Uterus (tissue), 2 donors: ENCODE data around the gene MALAT1.

Source experiments
- POLR2A ChIP-seq, 2 donors: fragments of 450-650 bp; IDR thresholded peaks; one replicate each; pipeline ENCODE4 v1.6.1; 2016; ENCODE audit warnings: antibody characterized with exemption in 2 of 2, mild to moderate bottlenecking in 1 of 2, moderate library complexity in 1 of 2
- TF ChIP-seq, protein P1 (sequence below), 4 experiments: fragments of 200-600 bp in 2 of 4; fragments of 450-650 bp in 2 of 4; sonication (generic) in 2 of 4; IDR thresholded peaks; one replicate each; pipeline ENCODE4 v1.5.1; 2016 to 2019; ENCODE audit warnings: antibody characterized with exemption in 4 of 4, mild to moderate bottlenecking in 2 of 4, moderate library complexity in 1 of 4

DNA sequence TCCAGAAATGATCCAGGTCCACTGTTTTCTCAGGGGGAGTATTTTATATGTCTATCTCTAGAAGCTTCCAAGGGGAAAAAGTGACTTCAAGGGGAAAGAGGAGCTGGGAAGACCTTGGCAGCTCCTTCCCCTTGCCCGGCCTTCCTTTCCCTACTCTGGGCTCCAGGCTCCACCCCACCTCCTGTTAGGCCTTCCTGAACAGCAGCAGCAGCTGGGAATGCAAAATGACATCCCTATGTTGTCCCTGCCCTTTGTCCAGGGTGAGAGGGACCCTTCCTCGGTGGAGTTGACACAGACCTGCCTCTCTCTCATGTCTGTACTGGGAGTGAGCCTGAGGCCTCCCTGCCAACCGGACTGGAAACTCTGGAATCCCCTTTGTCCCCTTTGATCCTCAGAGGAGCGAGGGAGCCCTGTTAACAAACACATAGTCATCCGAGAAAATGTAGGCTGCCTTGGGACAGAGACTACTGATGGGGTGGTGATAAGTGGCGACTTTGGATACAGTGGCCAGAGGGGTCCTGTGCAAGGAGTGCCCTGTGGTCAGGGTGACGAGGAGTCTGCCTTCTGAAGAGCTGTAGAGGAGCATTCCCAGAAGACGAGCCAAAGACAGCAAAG is 9.0 kb upstream of the MALAT1 start:
- TF ChIP-seq POLR2A (IDR thresholded peaks at IDR 0.05) = no peak
- TF ChIP-seq, protein P1, sequence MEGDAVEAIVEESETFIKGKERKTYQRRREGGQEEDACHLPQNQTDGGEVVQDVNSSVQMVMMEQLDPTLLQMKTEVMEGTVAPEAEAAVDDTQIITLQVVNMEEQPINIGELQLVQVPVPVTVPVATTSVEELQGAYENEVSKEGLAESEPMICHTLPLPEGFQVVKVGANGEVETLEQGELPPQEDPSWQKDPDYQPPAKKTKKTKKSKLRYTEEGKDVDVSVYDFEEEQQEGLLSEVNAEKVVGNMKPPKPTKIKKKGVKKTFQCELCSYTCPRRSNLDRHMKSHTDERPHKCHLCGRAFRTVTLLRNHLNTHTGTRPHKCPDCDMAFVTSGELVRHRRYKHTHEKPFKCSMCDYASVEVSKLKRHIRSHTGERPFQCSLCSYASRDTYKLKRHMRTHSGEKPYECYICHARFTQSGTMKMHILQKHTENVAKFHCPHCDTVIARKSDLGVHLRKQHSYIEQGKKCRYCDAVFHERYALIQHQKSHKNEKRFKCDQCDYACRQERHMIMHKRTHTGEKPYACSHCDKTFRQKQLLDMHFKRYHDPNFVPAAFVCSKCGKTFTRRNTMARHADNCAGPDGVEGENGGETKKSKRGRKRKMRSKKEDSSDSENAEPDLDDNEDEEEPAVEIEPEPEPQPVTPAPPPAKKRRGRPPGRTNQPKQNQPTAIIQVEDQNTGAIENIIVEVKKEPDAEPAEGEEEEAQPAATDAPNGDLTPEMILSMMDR (IDR thresholded peaks at IDR 0.05) = no peak
